Measurements from ENCODE around the gene OTUD7B. TPM values are rescaled to one million over a fixed set of nuclear protein-coding genes. Genes with fewer than 3 reads are reported as not detected.

OTUD7B gene
- total and polyA plus RNA-seq, 2 of the 8 experiments (the other 6 are each of a cell fraction or from before 2014, with no cell fraction given): 4.2 to 21.5 TPM

- TF ChIP-seq TBP (IDR thresholded peaks at IDR 0.05; ENCODE audit: low read depth, low read length): peak; percentile 79
- no peak for TF ChIP-seq NRF1 (IDR thresholded peaks at IDR 0.05; ENCODE audit: low read depth, low read length)
- TF ChIP-seq, protein P1, sequence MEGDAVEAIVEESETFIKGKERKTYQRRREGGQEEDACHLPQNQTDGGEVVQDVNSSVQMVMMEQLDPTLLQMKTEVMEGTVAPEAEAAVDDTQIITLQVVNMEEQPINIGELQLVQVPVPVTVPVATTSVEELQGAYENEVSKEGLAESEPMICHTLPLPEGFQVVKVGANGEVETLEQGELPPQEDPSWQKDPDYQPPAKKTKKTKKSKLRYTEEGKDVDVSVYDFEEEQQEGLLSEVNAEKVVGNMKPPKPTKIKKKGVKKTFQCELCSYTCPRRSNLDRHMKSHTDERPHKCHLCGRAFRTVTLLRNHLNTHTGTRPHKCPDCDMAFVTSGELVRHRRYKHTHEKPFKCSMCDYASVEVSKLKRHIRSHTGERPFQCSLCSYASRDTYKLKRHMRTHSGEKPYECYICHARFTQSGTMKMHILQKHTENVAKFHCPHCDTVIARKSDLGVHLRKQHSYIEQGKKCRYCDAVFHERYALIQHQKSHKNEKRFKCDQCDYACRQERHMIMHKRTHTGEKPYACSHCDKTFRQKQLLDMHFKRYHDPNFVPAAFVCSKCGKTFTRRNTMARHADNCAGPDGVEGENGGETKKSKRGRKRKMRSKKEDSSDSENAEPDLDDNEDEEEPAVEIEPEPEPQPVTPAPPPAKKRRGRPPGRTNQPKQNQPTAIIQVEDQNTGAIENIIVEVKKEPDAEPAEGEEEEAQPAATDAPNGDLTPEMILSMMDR (IDR thresholded peaks at IDR 0.05; ENCODE audit: control extremely low read depth in 1 of 3, insufficient read depth in 1 of 3, low read depth in 1 of 3, low read length in 3 of 3): no peak
- TF ChIP-seq TCF12 (IDR thresholded peaks at IDR 0.05; ENCODE audit: low read depth, low read length): no peak
- no peak; the same call in 1 of the 2 replicates for TF ChIP-seq CEBPB (IDR thresholded peaks at IDR 0.05; ENCODE audit: low read depth, low read length)
- TF ChIP-seq NANOG (IDR thresholded peaks at IDR 0.05; ENCODE audit: insufficient read depth, low read depth, low read length, poor library complexity, severe bottlenecking): no peak
- peak in 1 of 2 experiments; percentile 59; a peak in 1 of 3 replicates for TF ChIP-seq EP300 (IDR thresholded peaks at IDR 0.05; ENCODE audit: borderline replicate concordance in 1 of 2, low read depth in 2 of 2, low read length in 2 of 2)
- TF ChIP-seq SRF (IDR thresholded peaks at IDR 0.05; ENCODE audit: low read depth, low read length): no peak
- TF ChIP-seq RXRA (IDR thresholded peaks at IDR 0.05; ENCODE audit: insufficient read depth, low read depth, low read length): no peak
- TF ChIP-seq SIRT6 (IDR thresholded peaks at IDR 0.05; ENCODE audit: low read length): no peak
- TF ChIP-seq TAF1 (IDR thresholded peaks at IDR 0.05; ENCODE audit: low read depth, low read length): peak; percentile 72
- no peak for TF ChIP-seq EGR1 (IDR thresholded peaks at IDR 0.05; ENCODE audit: borderline replicate concordance, low read depth, low read length)
- no peak for TF ChIP-seq CTBP2 (IDR thresholded peaks at IDR 0.05; ENCODE audit: borderline replicate concordance, insufficient read depth, insufficient read length, low read length)
- no peak for TF ChIP-seq HDAC6 (IDR thresholded peaks at IDR 0.05; ENCODE audit: low read depth, low read length)
- TF ChIP-seq BACH1 (IDR thresholded peaks at IDR 0.05; ENCODE audit: low read length): no peak
- no peak for TF ChIP-seq EZH2 (IDR thresholded peaks at IDR 0.05; ENCODE audit: low read depth, low read length, severe bottlenecking)
- TF ChIP-seq, protein P2, sequence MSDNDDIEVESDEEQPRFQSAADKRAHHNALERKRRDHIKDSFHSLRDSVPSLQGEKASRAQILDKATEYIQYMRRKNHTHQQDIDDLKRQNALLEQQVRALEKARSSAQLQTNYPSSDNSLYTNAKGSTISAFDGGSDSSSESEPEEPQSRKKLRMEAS (IDR thresholded peaks at IDR 0.05): peak; percentile 38; the same call in 1 of the 2 replicates
- TF ChIP-seq CHD2 (IDR thresholded peaks at IDR 0.05; ENCODE audit: low read length): no peak
- TF ChIP-seq RNF2 (IDR thresholded peaks at IDR 0.05; ENCODE audit: borderline replicate concordance, low read depth, low read length, missing control alignments, poor library complexity, severe bottlenecking): no peak
- TF ChIP-seq YY1 (IDR thresholded peaks at IDR 0.05; ENCODE audit: low read depth, low read length): peak; percentile 54; the same call in 1 of the 2 replicates
- peak; percentile 53 for TF ChIP-seq PHF8 (conservative IDR thresholded peaks at IDR 0.05; ENCODE audit: low read depth, low read length)
- no peak for TF ChIP-seq BRCA1 (IDR thresholded peaks at IDR 0.05; ENCODE audit: low read depth, low read length)
These were observed 92.9 kb downstream of the OTUD7B start, which contains the start of gene SV2A (continued) for GRCh38 chr1:149917571-149918144.

Measured in H1 (cell line).